AG09319 (cell line): ENCODE measurements around the gene ARL6IP6.

Experiments used
- DNase-seq: peaks from one replicate; pipeline ENCODE4 v3.0.0-alpha.2; 2010; ENCODE audit warnings: low read depth; ENCODE audit errors: extremely low read depth
- CTCF ChIP-seq: IDR thresholded peaks from 2 replicates; pipeline ENCODE4 v1.5.1; 2011; ENCODE audit warnings: low read depth, mild to moderate bottlenecking, inconsistent platforms, low read length, moderate library complexity

The ARL6IP6 gene

DNA sequence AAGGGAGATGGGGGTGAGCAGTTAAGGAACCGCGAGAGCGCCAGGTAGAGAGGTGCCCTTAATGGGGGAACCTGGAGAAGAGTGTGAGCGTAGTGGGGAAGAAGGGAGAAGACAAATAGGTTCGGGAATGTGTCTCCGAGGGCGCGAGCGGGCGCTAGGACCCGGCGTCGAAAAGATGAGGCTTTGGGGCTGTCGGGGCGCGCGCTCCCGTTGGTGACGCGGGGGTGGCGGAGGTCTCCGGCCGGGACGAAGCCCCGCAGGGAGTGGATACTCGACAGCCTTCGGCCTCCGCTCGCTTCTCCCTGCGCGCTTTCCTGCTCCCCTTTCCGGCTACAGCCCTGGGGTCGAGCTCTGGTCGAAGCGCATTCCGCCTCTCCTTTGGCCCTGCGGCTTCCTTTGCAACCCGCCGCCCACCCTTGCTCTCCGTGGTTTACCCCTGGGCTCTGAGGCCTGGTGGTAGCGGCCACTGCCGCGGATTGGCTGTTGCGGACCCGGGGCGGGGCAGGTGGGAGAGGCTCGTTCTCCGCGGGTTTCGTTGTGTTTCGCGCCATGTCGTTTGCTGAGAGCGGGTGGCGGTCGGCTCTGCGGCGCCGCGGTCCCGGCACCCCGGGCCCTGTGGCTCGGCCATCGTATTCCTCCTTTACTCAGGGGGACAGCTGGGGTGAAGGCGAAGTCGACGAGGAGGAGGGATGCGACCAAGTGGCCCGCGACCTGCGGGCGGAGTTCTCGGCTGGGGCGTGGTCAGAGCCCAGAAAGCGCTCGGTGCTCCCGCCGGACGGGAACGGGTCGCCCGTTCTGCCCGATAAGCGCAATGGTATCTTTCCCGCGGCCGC is at the start of gene ARL6IP6:
Gene ARL6IP6, plus strand, starts transcription at position 545 of the 833 bp plus-strand sequence. Its CDS starts 5 bp downstream, at position 550.
- peak; percentile 49 for DNase-seq
- TF ChIP-seq CTCF = no peak

GRCh38 chr2:152674334-152674733 is 44.1 kb upstream of the ARL6IP6 start:
- TF ChIP-seq CTCF = no peak
- no peak for DNase-seq

GRCh38 chr2:152676461-152676860 is 42.0 kb upstream of the ARL6IP6 start:
- no peak for TF ChIP-seq CTCF
- no peak for DNase-seq

DNA sequence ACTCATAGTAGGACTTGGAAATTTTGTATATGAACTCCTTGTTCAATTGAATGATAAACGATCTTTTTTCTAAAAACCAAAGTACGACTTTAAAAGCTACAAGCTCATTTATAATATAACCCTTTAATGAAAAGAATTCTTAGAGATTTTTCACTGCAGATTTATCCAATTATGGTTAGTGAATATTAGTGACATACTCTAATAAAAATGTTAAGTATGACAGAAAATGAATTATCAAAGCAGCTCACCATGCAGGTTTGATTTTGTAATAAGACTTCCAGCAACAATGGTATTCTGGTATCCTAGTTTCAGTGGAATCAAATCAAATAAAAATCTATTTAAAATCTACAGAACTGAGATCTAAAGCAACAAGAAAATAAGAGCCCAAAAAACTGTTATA is 39.6 kb upstream of the ARL6IP6 start:
- no peak for TF ChIP-seq CTCF
- DNase-seq = no peak

GRCh38 chr2:152682663-152683062 is 35.8 kb upstream of the ARL6IP6 start:
- TF ChIP-seq CTCF = no peak
- DNase-seq = no peak

GRCh38 chr2:152683400-152683799 is 35.0 kb upstream of the ARL6IP6 start:
- no peak for DNase-seq
- no peak for TF ChIP-seq CTCF

GRCh38 chr2:152686321-152686720 is 32.1 kb upstream of the ARL6IP6 start:
- DNase-seq = no peak
- no peak for TF ChIP-seq CTCF
